Liver (tissue), 9 donors: ENCODE measurements around the gene SLC6A12. TPM values are rescaled to one million over a fixed set of nuclear protein-coding genes. Genes with fewer than 3 reads are reported as not detected.
A peak's percentile ranks its signal among the peaks of the same experiment; 100 is the strongest.

Source experiments
- DNase-seq: peaks from one replicate; pipeline ENCODE4 v3.0.0-alpha.2; 2017; ENCODE audit warnings: low spot score
- H3K27ac ChIP-seq, 2 donors: one replicate each; pipeline ENCODE4 v1.7.0; 2013; ENCODE audit warnings: inconsistent platforms in 2 of 2, low read length in 2 of 2, control low read depth in 1 of 2, low read depth in 1 of 2, mild to moderate bottlenecking in 1 of 2
- H3K27me3 ChIP-seq, 4 donors: one replicate each; pipeline versions ENCODE4 v1.6.1 to v1.7.0; 2013; ENCODE audit warnings: low read length in 3 of 4, inconsistent platforms in 1 of 4, mild to moderate bottlenecking in 1 of 4, moderate library complexity in 1 of 4; ENCODE audit not compliant: control insufficient read depth in 4 of 4, insufficient read depth in 4 of 4
- H3K36me3 ChIP-seq, 4 donors: one replicate each; pipeline versions ENCODE4 v1.6.1 to v1.7.0; 2013; ENCODE audit warnings: low read length in 3 of 4, mild to moderate bottlenecking in 3 of 4, low read depth in 1 of 4, moderate library complexity in 1 of 4; ENCODE audit not compliant: control insufficient read depth in 4 of 4, insufficient read depth in 3 of 4
- H3K4me1 ChIP-seq, 4 donors: one replicate each; pipeline versions ENCODE4 v1.6.1 to v1.7.0; 2013; ENCODE audit warnings: low read length in 3 of 4, mild to moderate bottlenecking in 3 of 4, moderate library complexity in 1 of 4; ENCODE audit not compliant: control insufficient read depth in 4 of 4, insufficient read depth in 4 of 4
- H3K4me3 ChIP-seq, 3 donors: one replicate each; pipeline versions ENCODE4 v1.6.1 to v1.7.0; 2013; ENCODE audit warnings: low read length in 3 of 3, control low read depth in 1 of 3, low read depth in 1 of 3, mild to moderate bottlenecking in 1 of 3
- H3K9ac ChIP-seq, 2 donors: one replicate each; pipeline ENCODE4 v1.7.0; 2013; ENCODE audit warnings: low read length in 2 of 2, mild to moderate bottlenecking in 2 of 2, moderate library complexity in 2 of 2, control low read depth in 1 of 2, low read depth in 1 of 2
- H3K9me3 ChIP-seq, 4 donors: one replicate each; pipeline versions ENCODE4 v1.6.1 to v1.7.0; 2013; ENCODE audit warnings: low read length in 3 of 4; ENCODE audit not compliant: control insufficient read depth in 4 of 4
- EGR1 ChIP-seq, 2 donors: IDR thresholded peaks; 2 replicates each; pipeline ENCODE4 v1.6.1; 2016 to 2018; ENCODE audit warnings: antibody characterized with exemption in 2 of 2, low read depth in 2 of 2
- FOXA1 ChIP-seq: IDR thresholded peaks from 2 replicates; pipeline ENCODE4 v1.6.1; 2016; ENCODE audit warnings: antibody characterized with exemption
- FOXA2 ChIP-seq: IDR thresholded peaks from 2 replicates; pipeline ENCODE4 v1.6.1; 2016; ENCODE audit warnings: antibody characterized with exemption
- GABPA ChIP-seq, 2 donors: IDR thresholded peaks in 1 of 2; conservative IDR thresholded peaks in 1 of 2; 2 replicates each; pipeline ENCODE4 v1.6.1; 2016; ENCODE audit warnings: antibody characterized with exemption in 2 of 2, mild to moderate bottlenecking in 1 of 2, moderate library complexity in 1 of 2
- HNF4A ChIP-seq, 2 donors: conservative IDR thresholded peaks; 2 replicates each; pipeline ENCODE4 v1.6.1; 2016; ENCODE audit warnings: antibody characterized with exemption in 2 of 2, mild to moderate bottlenecking in 2 of 2
- HNF4G ChIP-seq: IDR thresholded peaks from 2 replicates; pipeline ENCODE4 v1.6.1; 2016; ENCODE audit warnings: antibody characterized with exemption
- JUND ChIP-seq, 2 donors: IDR thresholded peaks; 2 replicates each; pipeline ENCODE4 v1.6.1; 2016; ENCODE audit warnings: antibody characterized with exemption in 2 of 2
- RAD21 ChIP-seq, 2 donors: IDR thresholded peaks; 2 replicates each; pipeline ENCODE4 v1.6.1; 2016; ENCODE audit warnings: antibody characterized with exemption in 2 of 2, mild to moderate bottlenecking in 2 of 2
- RXRA ChIP-seq, 2 donors: IDR thresholded peaks; 2 replicates each; pipeline ENCODE4 v1.6.1; 2017 to 2018; ENCODE audit warnings: antibody characterized with exemption in 2 of 2, mild to moderate bottlenecking in 1 of 2
- SP1 ChIP-seq: IDR thresholded peaks from 2 replicates; pipeline ENCODE4 v1.6.1; 2018; ENCODE audit warnings: antibody characterized with exemption, mild to moderate bottlenecking
- TAF1 ChIP-seq: conservative IDR thresholded peaks from 2 replicates; pipeline ENCODE4 v1.6.1; 2016; ENCODE audit warnings: antibody characterized with exemption, mild to moderate bottlenecking
- YY1 ChIP-seq: IDR thresholded peaks from 2 replicates; pipeline ENCODE4 v1.6.1; 2016; ENCODE audit warnings: antibody characterized with exemption, mild to moderate bottlenecking
- WGBS: extraction: QIAGEN DNeasy Blood & Tissue Kit; methylation state at CpG from one replicate; pipeline ENCODE4 v1.1.7; 2013; 5-methylcytosine and 5-hydroxymethylcytosine counted together
- polyA plus RNA-seq, 2 donors: library from polyadenylated mRNA; stranded (reverse) in 1 of 2; unstranded in 1 of 2; fragments of 200-250 nt in 1 of 2; fragments of >200 nt in 1 of 2; fragmentation: Nextera tagmentation in 1 of 2; extraction: Ambion mirVana in 1 of 2; gene quantifications; one replicate each; pipeline versions ENCODE4 v1.2.1 to v1.2.3, GENCODE V29; 2013 to 2015
- total RNA-seq, 2 donors: library from RNA; depleted of rRNA; stranded (reverse); fragments of >200 nt; gene quantifications; one replicate each; pipeline ENCODE4 v1.2.3, GENCODE V29; 2014
- TF ChIP-seq, protein P1 (sequence below): IDR thresholded peaks from 2 replicates; pipeline ENCODE4 v1.6.1; 2016; ENCODE audit warnings: antibody characterized with exemption, mild to moderate bottlenecking
- TF ChIP-seq, protein P2 (sequence below): IDR thresholded peaks from 2 replicates; pipeline ENCODE4 v1.6.1; 2016; ENCODE audit warnings: antibody characterized with exemption
- TF ChIP-seq, protein P3 (sequence below): IDR thresholded peaks from 2 replicates; pipeline ENCODE4 v1.6.1; 2016; ENCODE audit warnings: antibody characterized with exemption
- TF ChIP-seq, protein P4 (sequence below): IDR thresholded peaks from 2 replicates; pipeline ENCODE4 v1.6.1; 2016; ENCODE audit warnings: antibody characterized with exemption
- TF ChIP-seq, protein P5 (sequence below): fragments of 150-350 bp; IDR thresholded peaks from 2 replicates; pipeline ENCODE4 v1.5.1; 2017; ENCODE audit warnings: improper control_type of control experiment, low read depth, low read length; ENCODE audit not compliant: missing input control
- donor health status: healthy.
- donor health status: healthy.
- donor health status: healthy.
- donor health status: healthy.
- donor health status: healthy.

Gene SLC6A12
- total and polyA plus RNA-seq, 4 donors = 18.2 to 30.3 (median 23.2) TPM

DNA sequence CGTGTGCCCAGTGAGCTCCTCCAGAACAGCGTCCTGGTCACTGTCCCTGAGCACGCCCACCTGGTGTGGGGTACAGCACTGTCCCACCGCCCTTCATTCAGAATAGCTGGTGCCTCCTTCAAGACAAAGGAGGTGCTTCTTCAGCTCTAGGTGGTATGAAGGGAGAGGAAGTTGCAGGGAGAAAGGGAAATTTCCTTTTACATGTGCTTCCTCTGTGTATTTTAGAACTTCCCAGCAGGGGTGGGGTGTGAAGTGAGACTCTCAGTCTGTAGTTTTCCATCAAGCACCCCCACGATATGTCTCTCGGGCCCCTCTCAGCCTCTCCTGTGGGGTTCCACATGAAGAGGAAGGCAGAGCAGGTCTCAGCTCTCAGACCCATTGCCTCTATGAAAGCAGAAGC is 1.2 kb upstream of the SLC6A12 start:
- Histone ChIP-seq H3K36me3 (peaks cover 0 to 13% (median 5%) of the 10 kb centered on the region in 4 donors), H3K27ac (peak overlapping the region in 1 of 2 donors; percentile 85), H3K27me3 (no peaks in the 10 kb centered on the region), H3K4me1 (peaks cover 10 to 50% (median 41%) of the 10 kb centered on the region in 4 donors), H3K4me3 (no peak overlapping the region), H3K9me3 (no peaks in the 10 kb centered on the region), H3K9ac (no peak overlapping the region)
- DNase-seq = no peak
- TF ChIP-seq, protein P1, sequence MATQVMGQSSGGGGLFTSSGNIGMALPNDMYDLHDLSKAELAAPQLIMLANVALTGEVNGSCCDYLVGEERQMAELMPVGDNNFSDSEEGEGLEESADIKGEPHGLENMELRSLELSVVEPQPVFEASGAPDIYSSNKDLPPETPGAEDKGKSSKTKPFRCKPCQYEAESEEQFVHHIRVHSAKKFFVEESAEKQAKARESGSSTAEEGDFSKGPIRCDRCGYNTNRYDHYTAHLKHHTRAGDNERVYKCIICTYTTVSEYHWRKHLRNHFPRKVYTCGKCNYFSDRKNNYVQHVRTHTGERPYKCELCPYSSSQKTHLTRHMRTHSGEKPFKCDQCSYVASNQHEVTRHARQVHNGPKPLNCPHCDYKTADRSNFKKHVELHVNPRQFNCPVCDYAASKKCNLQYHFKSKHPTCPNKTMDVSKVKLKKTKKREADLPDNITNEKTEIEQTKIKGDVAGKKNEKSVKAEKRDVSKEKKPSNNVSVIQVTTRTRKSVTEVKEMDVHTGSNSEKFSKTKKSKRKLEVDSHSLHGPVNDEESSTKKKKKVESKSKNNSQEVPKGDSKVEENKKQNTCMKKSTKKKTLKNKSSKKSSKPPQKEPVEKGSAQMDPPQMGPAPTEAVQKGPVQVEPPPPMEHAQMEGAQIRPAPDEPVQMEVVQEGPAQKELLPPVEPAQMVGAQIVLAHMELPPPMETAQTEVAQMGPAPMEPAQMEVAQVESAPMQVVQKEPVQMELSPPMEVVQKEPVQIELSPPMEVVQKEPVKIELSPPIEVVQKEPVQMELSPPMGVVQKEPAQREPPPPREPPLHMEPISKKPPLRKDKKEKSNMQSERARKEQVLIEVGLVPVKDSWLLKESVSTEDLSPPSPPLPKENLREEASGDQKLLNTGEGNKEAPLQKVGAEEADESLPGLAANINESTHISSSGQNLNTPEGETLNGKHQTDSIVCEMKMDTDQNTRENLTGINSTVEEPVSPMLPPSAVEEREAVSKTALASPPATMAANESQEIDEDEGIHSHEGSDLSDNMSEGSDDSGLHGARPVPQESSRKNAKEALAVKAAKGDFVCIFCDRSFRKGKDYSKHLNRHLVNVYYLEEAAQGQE = no peak
- TF ChIP-seq RAD21 (IDR thresholded peaks at IDR 0.05) = no peak
- TF ChIP-seq, protein P2, sequence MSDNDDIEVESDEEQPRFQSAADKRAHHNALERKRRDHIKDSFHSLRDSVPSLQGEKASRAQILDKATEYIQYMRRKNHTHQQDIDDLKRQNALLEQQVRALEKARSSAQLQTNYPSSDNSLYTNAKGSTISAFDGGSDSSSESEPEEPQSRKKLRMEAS = no peak
- no peak for TF ChIP-seq JUND (IDR thresholded peaks at IDR 0.05)
- TF ChIP-seq, protein P3, sequence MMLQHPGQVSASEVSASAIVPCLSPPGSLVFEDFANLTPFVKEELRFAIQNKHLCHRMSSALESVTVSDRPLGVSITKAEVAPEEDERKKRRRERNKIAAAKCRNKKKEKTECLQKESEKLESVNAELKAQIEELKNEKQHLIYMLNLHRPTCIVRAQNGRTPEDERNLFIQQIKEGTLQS = no peak
- no peak for TF ChIP-seq GABPA (IDR thresholded peaks at IDR 0.05 in 1 of 2, conservative IDR thresholded peaks at IDR 0.05 in 1 of 2)
- TF ChIP-seq, protein P4, sequence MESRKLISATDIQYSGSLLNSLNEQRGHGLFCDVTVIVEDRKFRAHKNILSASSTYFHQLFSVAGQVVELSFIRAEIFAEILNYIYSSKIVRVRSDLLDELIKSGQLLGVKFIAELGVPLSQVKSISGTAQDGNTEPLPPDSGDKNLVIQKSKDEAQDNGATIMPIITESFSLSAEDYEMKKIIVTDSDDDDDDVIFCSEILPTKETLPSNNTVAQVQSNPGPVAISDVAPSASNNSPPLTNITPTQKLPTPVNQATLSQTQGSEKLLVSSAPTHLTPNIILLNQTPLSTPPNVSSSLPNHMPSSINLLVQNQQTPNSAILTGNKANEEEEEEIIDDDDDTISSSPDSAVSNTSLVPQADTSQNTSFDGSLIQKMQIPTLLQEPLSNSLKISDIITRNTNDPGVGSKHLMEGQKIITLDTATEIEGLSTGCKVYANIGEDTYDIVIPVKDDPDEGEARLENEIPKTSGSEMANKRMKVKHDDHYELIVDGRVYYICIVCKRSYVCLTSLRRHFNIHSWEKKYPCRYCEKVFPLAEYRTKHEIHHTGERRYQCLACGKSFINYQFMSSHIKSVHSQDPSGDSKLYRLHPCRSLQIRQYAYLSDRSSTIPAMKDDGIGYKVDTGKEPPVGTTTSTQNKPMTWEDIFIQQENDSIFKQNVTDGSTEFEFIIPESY = no peak
- TF ChIP-seq HNF4A (conservative IDR thresholded peaks at IDR 0.05) = no peak
- 92% methylated on average over 6 of the region's 6 CpGs for WGBS

DNA sequence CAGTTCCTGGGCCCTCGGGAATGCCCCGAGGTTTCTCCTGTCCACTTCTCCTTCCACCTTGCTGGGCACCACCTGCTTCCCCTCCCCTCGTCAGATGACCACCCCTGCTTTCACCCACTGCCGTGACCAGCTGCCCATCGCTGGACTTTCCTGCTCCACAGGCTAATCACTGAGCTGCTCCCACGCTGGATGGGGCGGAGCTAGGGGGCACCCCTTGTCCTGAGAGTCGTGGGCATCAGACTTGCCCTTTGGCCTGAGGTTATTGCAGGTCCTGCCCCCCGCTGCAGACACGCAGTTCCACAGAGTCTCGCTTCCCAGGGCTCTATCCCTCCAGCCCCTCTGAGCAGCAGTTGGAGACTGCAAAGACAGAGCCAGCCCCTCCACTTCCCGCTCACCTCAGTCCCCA is 427 bp downstream of the SLC6A12 start:
- H3K9me3 ChIP-seq = no peaks in the 10 kb centered on the region
- H3K27me3 ChIP-seq = no peaks in the 10 kb centered on the region
- no peak for DNase-seq
- H3K4me3 ChIP-seq = peak overlapping the region; percentile 37 to 80 (median 60)
- peaks cover 0 to 5% (median 0%) of the 10 kb centered on the region in 4 donors for H3K36me3 ChIP-seq
- WGBS = 12% methylated on average over 12 of the region's 12 CpGs
- peak overlapping the region; percentile 40 to 68 for H3K9ac ChIP-seq
- H3K4me1 ChIP-seq = peaks cover 14 to 65% (median 55%) of the 10 kb centered on the region in 4 donors
- H3K27ac ChIP-seq = peak overlapping the region; percentile 85 to 87
- TF ChIP-seq, protein P3 = no peak
- no peak for TF ChIP-seq FOXA2
- TF ChIP-seq HNF4G = no peak
- TF ChIP-seq JUND (IDR thresholded peaks at IDR 0.05) = no peak
- TF ChIP-seq TAF1 = no peak
- TF ChIP-seq RAD21 (IDR thresholded peaks at IDR 0.05) = no peak
- TF ChIP-seq, protein P4 = no peak
- TF ChIP-seq, protein P5, sequence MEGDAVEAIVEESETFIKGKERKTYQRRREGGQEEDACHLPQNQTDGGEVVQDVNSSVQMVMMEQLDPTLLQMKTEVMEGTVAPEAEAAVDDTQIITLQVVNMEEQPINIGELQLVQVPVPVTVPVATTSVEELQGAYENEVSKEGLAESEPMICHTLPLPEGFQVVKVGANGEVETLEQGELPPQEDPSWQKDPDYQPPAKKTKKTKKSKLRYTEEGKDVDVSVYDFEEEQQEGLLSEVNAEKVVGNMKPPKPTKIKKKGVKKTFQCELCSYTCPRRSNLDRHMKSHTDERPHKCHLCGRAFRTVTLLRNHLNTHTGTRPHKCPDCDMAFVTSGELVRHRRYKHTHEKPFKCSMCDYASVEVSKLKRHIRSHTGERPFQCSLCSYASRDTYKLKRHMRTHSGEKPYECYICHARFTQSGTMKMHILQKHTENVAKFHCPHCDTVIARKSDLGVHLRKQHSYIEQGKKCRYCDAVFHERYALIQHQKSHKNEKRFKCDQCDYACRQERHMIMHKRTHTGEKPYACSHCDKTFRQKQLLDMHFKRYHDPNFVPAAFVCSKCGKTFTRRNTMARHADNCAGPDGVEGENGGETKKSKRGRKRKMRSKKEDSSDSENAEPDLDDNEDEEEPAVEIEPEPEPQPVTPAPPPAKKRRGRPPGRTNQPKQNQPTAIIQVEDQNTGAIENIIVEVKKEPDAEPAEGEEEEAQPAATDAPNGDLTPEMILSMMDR = no peak
- TF ChIP-seq EGR1 (IDR thresholded peaks at IDR 0.05; ENCODE audit: low read depth in 2 of 2) = no peak
- no peak for TF ChIP-seq FOXA1
- TF ChIP-seq RXRA (IDR thresholded peaks at IDR 0.05) = no peak
- TF ChIP-seq YY1 = no peak
- TF ChIP-seq, protein P1 = no peak
- TF ChIP-seq, protein P2 = no peak
- TF ChIP-seq HNF4A (conservative IDR thresholded peaks at IDR 0.05) = no peak
- no peak for TF ChIP-seq SP1
